ENCODE results near the gene TUBB2B.
"Not testable (repeated sequence)": the region's sequence is repeated elsewhere in the genome, so short reads cannot be mapped to it uniquely, and the experiment has no call there.

TUBB2B gene

GRCh38 chr6:3258201-3258600 lies 30.7 kb upstream of the TUBB2B start:
- no peak for DNase-seq (ENCODE audit: low read depth)

GRCh38 chr6:3253597-3253961 lies 26.1 kb upstream of the TUBB2B start:
- no peak for DNase-seq (ENCODE audit: low read depth)

- DNase-seq (ENCODE audit: low read depth), result no peak
Observed at GRCh38 chr6:3252861-3253596, 25.6 kb upstream of the TUBB2B start.

GRCh38 chr6:3252369-3252768 lies 24.9 kb upstream of the TUBB2B start:
- no peak for DNase-seq (ENCODE audit: low read depth)

DNA sequence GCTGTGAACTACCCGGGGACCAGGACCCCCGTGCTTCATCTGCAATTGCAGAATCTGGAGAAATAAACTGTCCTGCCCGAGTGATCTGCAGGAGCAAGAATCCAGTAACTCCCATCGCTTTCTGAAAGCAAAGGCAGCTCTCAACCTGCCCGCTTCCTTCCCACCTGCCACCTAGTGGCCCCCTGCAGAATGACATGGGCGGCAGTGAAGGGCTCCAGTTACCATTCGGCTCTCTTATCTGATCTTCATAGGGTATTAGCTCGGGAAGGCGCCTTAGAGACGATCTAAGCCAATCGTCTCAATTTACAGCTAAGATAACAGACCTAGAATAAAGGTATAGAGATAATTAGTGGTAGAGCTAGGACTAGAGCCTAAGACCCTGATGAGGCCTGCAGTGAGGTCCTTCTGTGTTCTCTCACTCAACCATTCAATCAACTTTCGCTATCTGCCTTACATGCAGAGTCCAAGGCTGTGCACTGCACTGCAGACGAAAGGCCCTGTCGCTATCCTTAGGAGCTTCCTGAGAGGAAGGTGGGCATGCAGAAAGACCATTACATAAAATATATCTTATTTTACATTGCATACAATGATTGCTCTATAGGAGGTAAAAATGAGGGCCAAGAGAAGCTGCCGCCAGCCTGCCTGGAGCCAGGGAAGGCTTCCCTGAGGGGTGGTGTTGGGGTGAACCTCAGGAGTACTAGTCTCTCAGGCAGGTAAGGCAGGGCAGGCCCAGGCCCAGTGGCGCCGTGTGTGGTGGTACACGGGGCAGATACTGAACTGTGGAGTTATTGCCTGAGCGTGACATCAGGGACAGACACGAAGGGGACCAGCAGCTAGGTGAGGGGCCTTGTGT lies 24.2 kb upstream of the TUBB2B start:
- peak; percentile 59 for DNase-seq (ENCODE audit: low read depth)

DNA sequence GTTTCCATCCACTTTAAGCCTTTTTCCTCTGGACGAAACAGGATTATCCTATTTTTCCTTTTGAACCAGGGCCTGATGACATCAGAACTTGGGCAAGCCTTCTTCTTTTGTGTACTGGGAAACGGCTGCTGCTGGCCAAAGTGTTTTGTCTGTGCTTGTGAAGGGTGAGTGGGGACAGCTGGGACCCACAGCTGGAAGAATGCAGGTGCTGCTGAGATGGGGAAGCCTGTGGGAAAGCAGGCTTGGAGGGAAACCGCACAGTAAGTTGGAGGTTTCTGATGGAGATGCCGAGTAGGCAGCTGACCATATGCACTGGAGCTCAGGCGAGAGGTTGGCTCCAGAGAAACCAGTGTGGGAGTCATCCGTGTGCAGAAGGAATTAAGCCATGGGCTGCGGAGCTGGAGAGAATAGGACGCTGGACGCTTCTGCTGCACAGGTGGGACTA lies 22.8 kb upstream of the TUBB2B start:
- DNase-seq (ENCODE audit: low read depth), result no peak

- no peak for DNase-seq (ENCODE audit: low read depth)
Observed at GRCh38 chr6:3249821-3250220, 22.4 kb upstream of the TUBB2B start.

GRCh38 chr6:3247255-3248146 lies 20.0 kb upstream of the TUBB2B start:
- DNase-seq (ENCODE audit: low read depth), result no peak

GRCh38 chr6:3245216-3245615 lies 17.8 kb upstream of the TUBB2B start:
- DNase-seq (ENCODE audit: low read depth), result no peak

DNA sequence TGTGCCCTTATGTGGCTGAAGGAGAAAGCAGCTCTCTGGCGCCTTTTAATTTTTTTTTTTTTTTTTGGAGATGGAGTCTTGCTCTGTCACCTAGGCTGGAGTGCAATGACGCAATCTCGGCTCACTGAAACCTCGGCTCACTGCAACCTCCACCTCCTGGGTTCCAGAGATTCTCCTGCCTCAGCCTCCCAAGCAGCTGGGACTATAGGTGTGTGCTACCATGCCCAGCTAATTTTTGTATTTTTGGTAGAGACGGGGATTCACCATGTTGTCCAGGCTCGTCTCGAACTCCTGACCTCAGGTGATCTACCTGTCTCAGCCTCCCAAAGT lies 17.3 kb upstream of the TUBB2B start:
- not testable (repeated sequence) for DNase-seq (ENCODE audit: low read depth)

GRCh38 chr6:3244003-3244831 lies 16.8 kb upstream of the TUBB2B start:
- DNase-seq (ENCODE audit: low read depth), result no peak

GRCh38 chr6:3242768-3243167 lies 15.3 kb upstream of the TUBB2B start:
- DNase-seq (ENCODE audit: low read depth), result no peak

DNA sequence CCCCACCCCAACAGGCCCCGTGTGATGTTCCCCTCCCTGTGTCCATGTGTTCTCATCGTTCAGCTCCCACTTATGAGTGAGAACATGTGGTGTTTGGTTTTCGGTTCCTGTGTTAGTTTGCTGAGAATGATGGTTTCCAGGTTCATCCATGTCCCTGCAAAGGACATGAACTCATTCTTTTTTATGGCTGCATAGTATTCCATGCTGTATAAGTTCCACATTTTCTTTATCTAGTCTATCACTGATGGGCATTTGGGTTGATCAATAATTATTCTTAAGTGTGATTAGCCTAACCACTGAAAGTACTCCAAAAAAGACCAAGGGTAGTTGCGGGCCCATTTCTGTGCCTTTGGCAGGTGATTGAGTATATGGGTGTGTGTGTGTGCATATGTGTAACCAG lies 14.3 kb upstream of the TUBB2B start:
- DNase-seq (ENCODE audit: low read depth), result not testable (repeated sequence)

DNA sequence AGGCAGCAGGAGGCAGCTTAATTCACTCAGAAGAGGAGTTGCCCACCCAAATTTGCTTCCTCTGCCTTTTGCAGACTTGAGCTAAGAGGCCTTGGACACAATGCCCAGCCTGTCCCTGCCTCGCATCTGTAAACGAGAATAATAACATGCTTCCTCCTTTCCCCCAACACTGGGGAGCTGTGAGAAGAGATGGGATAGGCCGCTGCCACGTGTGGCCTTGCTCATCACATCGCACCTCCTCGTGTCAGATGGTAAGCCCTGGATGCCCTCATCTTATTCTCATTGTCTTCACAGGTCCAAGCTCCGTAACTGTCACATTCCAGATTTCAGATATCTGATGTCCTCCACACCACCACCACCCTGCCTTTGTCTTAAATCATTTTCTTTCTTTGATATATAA lies 13.1 kb upstream of the TUBB2B start:
- no peak for DNase-seq (ENCODE audit: low read depth)

- DNase-seq (ENCODE audit: low read depth), result no peak
Observed at GRCh38 chr6:3239110-3239830, 11.8 kb upstream of the TUBB2B start.

DNA sequence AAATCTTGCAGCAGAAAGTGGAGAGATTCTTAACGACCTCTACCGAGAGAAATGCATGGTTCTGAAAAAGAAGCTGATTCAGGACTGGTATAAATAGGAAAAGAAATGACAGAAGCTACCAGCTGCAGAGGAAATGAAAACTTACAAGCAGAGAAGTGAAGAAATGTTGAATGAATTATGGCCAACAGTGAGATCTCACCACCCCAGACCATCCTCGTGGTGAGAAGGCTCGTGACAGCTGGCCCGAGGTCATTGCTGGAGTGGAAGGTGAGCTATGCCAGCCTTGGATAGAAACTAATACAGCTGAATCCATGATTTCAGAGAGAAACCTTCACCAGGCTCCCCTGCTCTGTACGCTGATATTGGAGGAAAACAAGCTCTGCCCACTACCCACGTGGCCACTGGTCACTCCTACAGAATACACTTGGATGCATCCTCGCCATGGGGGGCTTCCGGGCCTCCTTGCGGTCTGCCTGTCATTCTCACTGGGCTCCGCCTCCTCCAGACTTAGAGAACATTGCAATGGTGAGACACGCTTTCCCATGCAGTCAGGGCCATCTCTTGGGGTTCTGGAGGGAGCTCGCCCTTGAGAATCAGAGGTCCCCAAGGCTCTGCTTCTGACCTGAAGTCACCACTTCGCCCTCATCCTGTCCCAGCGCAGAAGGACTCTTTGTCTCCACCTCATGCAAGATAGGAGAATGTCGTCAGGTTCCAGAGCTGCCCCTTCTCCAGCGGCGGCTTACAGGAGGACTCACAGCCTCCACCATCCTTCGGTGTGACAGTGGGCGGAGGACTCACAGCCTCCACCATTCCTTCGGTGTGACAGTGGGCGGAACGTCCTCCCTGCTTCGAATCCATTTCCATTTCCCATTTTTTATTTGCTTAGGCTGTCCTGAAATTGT lies 10.6 kb upstream of the TUBB2B start:
- DNase-seq (ENCODE audit: low read depth), result no peak

GRCh38 chr6:3236005-3236404 lies 8.6 kb upstream of the TUBB2B start:
- DNase-seq (ENCODE audit: low read depth), result no peak

DNA sequence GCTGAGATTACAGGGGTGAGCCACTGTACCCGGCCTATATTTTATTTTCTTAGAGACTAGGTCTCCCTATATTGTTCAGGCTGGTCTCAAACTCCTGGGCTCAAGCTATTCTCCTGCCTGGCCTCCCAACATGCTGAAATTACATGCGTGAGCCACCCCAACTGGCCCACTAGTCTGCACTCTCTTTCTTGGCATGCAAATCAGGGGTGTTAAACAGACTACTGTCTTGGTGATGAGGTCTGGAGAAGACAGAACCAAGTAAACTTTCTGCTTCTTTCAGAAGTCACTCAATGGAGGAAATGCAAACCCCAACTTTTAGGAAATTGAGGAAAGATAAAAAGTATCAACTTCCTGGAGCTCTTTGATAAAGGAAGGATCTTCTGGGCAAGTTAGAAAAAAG lies 8.0 kb upstream of the TUBB2B start:
- DNase-seq (ENCODE audit: low read depth), result no peak

- no peak for DNase-seq (ENCODE audit: low read depth)
Observed at GRCh38 chr6:3233904-3234303, 6.5 kb upstream of the TUBB2B start.

- no peak for DNase-seq (ENCODE audit: low read depth)
Observed at GRCh38 chr6:3233321-3233720, 5.9 kb upstream of the TUBB2B start.

Measured in stromal cell of bone marrow (primary cell).